HEK293 (cell line): ENCODE measurements around the gene GPR22.

Source experiments
- CTCF ChIA-PET: fragments of 350-600 bp; formaldehyde crosslinking; extraction: SDS; loops from one replicate; lab custom pipeline; 2021; ENCODE audit warnings: antibody characterized with exemption; lab: Yijun Ruan, JAX
- POLR2A ChIA-PET: fragments of 300-600 bp; formaldehyde crosslinking; extraction: SDS; loops from one replicate; lab custom pipeline; 2020; ENCODE audit warnings: antibody characterized with exemption, inconsistent platforms; lab: Yijun Ruan, JAX
- H3K27ac ChIP-seq: fragments of 200-500 bp; sonication (Bioruptor generic); 2 replicates; pipeline ENCODE4 v1.5.1; 2014; ENCODE audit warnings: low read depth, low read length, control low read depth, inconsistent platforms; ENCODE audit errors: extremely low read depth
- H3K36me3 ChIP-seq, 2 experiments: fragments of 200-500 bp in 1 of 2; sonication (Bioruptor generic) in 1 of 2; 1 replicate in 1 of 2; 2 replicates in 1 of 2; pipeline ENCODE4 v1.5.1; 2014 to 2017; ENCODE audit warnings: inconsistent platforms in 2 of 2, low read length in 2 of 2; ENCODE audit not compliant: control insufficient read depth in 2 of 2, insufficient read depth in 1 of 2
- H3K4me1 ChIP-seq: fragments of 200-500 bp; sonication (Bioruptor generic); 2 replicates; pipeline ENCODE4 v1.5.1; 2014; ENCODE audit warnings: mild to moderate bottlenecking, low read length, inconsistent platforms; ENCODE audit not compliant: control insufficient read depth, insufficient read depth
- H3K4me3 ChIP-seq: 2 replicates; pipeline ENCODE4 v1.5.1; 2011; ENCODE audit warnings: low read depth, mild to moderate bottlenecking, control low read depth, low read length, moderate library complexity
- H3K9me3 ChIP-seq: fragments of 200-500 bp; sonication (Bioruptor generic); 2 replicates; pipeline ENCODE4 v1.5.1; 2014; ENCODE audit warnings: low read depth, low read length, inconsistent platforms; ENCODE audit not compliant: control insufficient read depth, insufficient read depth
- BCL11A ChIP-seq: fragments of 450-650 bp; formaldehyde crosslinking; IDR thresholded peaks from 2 replicates; pipeline ENCODE4 v1.5.1; 2016; ENCODE audit warnings: low read depth, missing biosample characterization, missing genetic modification characterization
- GFI1B ChIP-seq: fragments of 450-650 bp; formaldehyde crosslinking; IDR thresholded peaks from 2 replicates; pipeline ENCODE4 v1.5.1; 2016; ENCODE audit warnings: missing biosample characterization, missing genetic modification characterization
- HOXA7 ChIP-seq: sonication (generic); formaldehyde crosslinking; IDR thresholded peaks from 2 replicates; pipeline ENCODE4 v1.8.1; 2022; ENCODE audit warnings: missing genetic modification reagents, borderline replicate concordance
- SP7 ChIP-seq: fragments of 450-650 bp; formaldehyde crosslinking; IDR thresholded peaks from 2 replicates; pipeline ENCODE4 v1.5.1; 2016; ENCODE audit warnings: missing biosample characterization, missing genetic modification characterization
- TRIM28 ChIP-seq: IDR thresholded peaks from 2 replicates; pipeline ENCODE4 v1.6.1; 2011; ENCODE audit warnings: low read length, control low read depth, borderline replicate concordance
- ZBTB1 ChIP-seq: fragments of 450-650 bp; formaldehyde crosslinking; IDR thresholded peaks from 2 replicates; pipeline ENCODE4 v1.5.1; 2016; ENCODE audit warnings: missing biosample characterization, missing genetic modification characterization
- ZBTB17 ChIP-seq: fragments of 450-650 bp; formaldehyde crosslinking; IDR thresholded peaks from 2 replicates; pipeline ENCODE4 v1.5.1; 2016; ENCODE audit warnings: missing biosample characterization, missing genetic modification characterization
- ZFP3 ChIP-seq: fragments of 450-650 bp; formaldehyde crosslinking; IDR thresholded peaks from 2 replicates; pipeline ENCODE4 v1.5.1; 2016; ENCODE audit warnings: low read depth, missing biosample characterization, missing genetic modification characterization
- ZNF10 ChIP-seq: fragments of 450-650 bp; formaldehyde crosslinking; IDR thresholded peaks from 2 replicates; pipeline ENCODE4 v1.5.1; 2017; ENCODE audit warnings: missing biosample characterization, missing genetic modification characterization
- ZNF169 ChIP-seq: fragments of 450-650 bp; formaldehyde crosslinking; IDR thresholded peaks from 2 replicates; pipeline ENCODE4 v1.5.1; 2016; ENCODE audit warnings: missing biosample characterization, missing genetic modification characterization
- ZNF2 ChIP-seq: fragments of 450-650 bp; formaldehyde crosslinking; IDR thresholded peaks from 2 replicates; pipeline ENCODE4 v1.5.1; 2016; ENCODE audit warnings: missing biosample characterization, missing genetic modification characterization
- ZNF23 ChIP-seq: fragments of 450-650 bp; formaldehyde crosslinking; IDR thresholded peaks from 2 replicates; pipeline ENCODE4 v1.5.1; 2016; ENCODE audit warnings: missing biosample characterization, missing genetic modification characterization, borderline replicate concordance
- ZNF48 ChIP-seq: fragments of 450-650 bp; formaldehyde crosslinking; IDR thresholded peaks from 2 replicates; pipeline ENCODE4 v1.5.1; 2016; ENCODE audit warnings: missing biosample characterization, missing genetic modification characterization
- ZNF521 ChIP-seq: fragments of 450-650 bp; formaldehyde crosslinking; IDR thresholded peaks from 2 replicates; pipeline ENCODE4 v1.5.1; 2017; ENCODE audit warnings: missing biosample characterization, mild to moderate bottlenecking, missing genetic modification characterization
- ZNF558 ChIP-seq: fragments of 450-650 bp; formaldehyde crosslinking; IDR thresholded peaks from 2 replicates; pipeline ENCODE4 v1.5.1; 2016; ENCODE audit warnings: missing biosample characterization, missing genetic modification characterization
- ZNF658 ChIP-seq: fragments of 450-650 bp; formaldehyde crosslinking; IDR thresholded peaks from 2 replicates; pipeline ENCODE4; 2016; ENCODE audit warnings: missing biosample characterization, missing genetic modification characterization
- ZNF660 ChIP-seq: fragments of 450-650 bp; IDR thresholded peaks from 2 replicates; pipeline ENCODE4 v1.5.1; 2018; ENCODE audit warnings: missing biosample characterization, mild to moderate bottlenecking, missing genetic modification characterization
- ZNF747 ChIP-seq: fragments of 450-650 bp; formaldehyde crosslinking; IDR thresholded peaks from 2 replicates; pipeline ENCODE4 v1.5.1; 2016; ENCODE audit warnings: missing biosample characterization, missing genetic modification characterization
- TF ChIP-seq, protein P1 (sequence below): fragments of 450-650 bp; IDR thresholded peaks from 2 replicates; pipeline ENCODE4 v1.5.1; 2018; ENCODE audit warnings: missing biosample characterization, missing genetic modification characterization
- TF ChIP-seq, protein P2 (sequence below): fragments of 450-650 bp; formaldehyde crosslinking; IDR thresholded peaks from 2 replicates; pipeline ENCODE4; 2016; ENCODE audit warnings: missing biosample characterization, missing genetic modification characterization
- TF ChIP-seq, protein P3 (sequence below): fragments of 450-650 bp; formaldehyde crosslinking; IDR thresholded peaks from 2 replicates; pipeline ENCODE4 v1.5.1; 2016; ENCODE audit warnings: missing biosample characterization, missing genetic modification characterization
- TF ChIP-seq, protein P4 (sequence below): fragments of 450-650 bp; formaldehyde crosslinking; IDR thresholded peaks from 2 replicates; pipeline ENCODE4 v1.5.1; 2016; ENCODE audit warnings: missing biosample characterization, missing genetic modification characterization, borderline replicate concordance
- TF ChIP-seq, protein P5 (sequence below): fragments of 450-650 bp; formaldehyde crosslinking; IDR thresholded peaks from 2 replicates; pipeline ENCODE4 v1.5.1; 2016; ENCODE audit warnings: missing biosample characterization, missing genetic modification characterization

The GPR22 gene

DNA sequence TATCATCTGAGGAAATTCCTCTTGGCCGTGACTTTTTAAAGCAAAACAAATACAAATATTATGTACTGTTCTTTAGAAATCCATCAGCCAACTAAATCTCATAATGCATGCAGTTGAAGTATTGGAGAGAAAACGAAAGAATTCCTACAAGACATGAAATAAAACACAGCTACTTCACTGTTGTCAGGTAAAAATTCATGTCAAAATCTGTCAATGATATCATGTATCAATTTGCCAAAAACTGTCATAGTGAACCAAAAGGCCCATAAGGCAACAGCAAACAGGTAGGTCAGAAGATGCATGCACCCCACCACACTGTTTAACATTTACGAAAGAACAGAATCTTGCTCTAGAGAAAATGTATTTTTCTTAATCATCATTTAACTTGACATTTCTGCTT, 2.3 kb downstream of the GPR22 start (continued):
- TF ChIP-seq ZNF10 (no peak), ZNF747 (tag by site-specific recombination) (no peak), HOXA7 (no peak), SP7 (tag by site-specific recombination) (no peak)
- TF ChIP-seq, protein P1, sequence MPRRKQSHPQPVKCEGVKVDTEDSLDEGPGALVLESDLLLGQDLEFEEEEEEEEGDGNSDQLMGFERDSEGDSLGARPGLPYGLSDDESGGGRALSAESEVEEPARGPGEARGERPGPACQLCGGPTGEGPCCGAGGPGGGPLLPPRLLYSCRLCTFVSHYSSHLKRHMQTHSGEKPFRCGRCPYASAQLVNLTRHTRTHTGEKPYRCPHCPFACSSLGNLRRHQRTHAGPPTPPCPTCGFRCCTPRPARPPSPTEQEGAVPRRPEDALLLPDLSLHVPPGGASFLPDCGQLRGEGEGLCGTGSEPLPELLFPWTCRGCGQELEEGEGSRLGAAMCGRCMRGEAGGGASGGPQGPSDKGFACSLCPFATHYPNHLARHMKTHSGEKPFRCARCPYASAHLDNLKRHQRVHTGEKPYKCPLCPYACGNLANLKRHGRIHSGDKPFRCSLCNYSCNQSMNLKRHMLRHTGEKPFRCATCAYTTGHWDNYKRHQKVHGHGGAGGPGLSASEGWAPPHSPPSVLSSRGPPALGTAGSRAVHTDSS (tag by site-specific recombination): no peak
- TF ChIP-seq, protein P2, sequence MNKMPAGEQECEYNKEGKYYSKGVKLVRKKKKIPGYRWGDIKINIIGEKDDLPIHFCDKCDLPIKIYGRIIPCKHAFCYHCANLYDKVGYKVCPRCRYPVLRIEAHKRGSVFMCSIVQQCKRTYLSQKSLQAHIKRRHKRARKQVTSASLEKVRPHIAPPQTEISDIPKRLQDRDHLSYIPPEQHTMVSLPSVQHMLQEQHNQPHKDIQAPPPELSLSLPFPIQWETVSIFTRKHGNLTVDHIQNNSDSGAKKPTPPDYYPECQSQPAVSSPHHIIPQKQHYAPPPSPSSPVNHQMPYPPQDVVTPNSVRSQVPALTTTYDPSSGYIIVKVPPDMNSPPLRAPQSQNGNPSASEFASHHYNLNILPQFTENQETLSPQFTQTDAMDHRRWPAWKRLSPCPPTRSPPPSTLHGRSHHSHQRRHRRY (tag by site-specific recombination): no peak
- TF ChIP-seq, all 188 proteins: peak for 0

DNA sequence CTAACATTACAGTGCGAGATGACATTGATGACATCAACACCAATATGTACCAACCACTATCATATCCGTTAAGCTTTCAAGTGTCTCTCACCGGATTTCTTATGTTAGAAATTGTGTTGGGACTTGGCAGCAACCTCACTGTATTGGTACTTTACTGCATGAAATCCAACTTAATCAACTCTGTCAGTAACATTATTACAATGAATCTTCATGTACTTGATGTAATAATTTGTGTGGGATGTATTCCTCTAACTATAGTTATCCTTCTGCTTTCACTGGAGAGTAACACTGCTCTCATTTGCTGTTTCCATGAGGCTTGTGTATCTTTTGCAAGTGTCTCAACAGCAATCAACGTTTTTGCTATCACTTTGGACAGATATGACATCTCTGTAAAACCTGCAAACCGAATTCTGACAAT, 4.3 kb downstream of the GPR22 start:
- no peaks in the 10 kb centered on the region for H3K36me3 ChIP-seq
- no peak overlapping the region for H3K4me3 ChIP-seq
- POLR2A ChIA-PET: no interaction called here
- H3K4me1 ChIP-seq: no peaks in the 10 kb centered on the region
- TF ChIP-seq ZNF660 (tag by site-specific recombination) (no peak), ZBTB17 (tag by site-specific recombination) (no peak), ZNF558 (tag by site-specific recombination) (no peak), ZFP3 (no peak), BCL11A (tag by site-specific recombination) (no peak), GFI1B (tag by site-specific recombination) (no peak), ZNF23 (tag by site-specific recombination) (no peak), TRIM28 (no peak), ZNF521 (tag by site-specific recombination) (no peak), ZNF658 (tag by site-specific recombination) (no peak)
- TF ChIP-seq, protein P3, sequence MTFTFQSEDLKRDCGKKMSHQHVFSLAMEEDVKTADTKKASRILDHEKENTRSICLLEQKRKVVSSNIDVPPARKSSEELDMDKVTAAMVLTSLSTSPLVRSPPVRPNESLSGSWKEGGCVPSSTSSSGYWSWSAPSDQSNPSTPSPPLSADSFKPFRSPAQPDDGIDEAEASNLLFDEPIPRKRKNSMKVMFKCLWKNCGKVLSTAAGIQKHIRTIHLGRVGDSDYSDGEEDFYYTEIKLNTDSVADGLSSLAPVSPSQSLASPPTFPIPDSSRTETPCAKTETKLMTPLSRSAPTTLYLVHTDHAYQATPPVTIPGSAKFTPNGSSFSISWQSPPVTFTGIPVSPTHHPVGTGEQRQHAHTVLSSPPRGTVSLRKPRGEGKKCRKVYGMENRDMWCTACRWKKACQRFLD (tag by site-specific recombination): no peak
- TF ChIP-seq, protein P4, sequence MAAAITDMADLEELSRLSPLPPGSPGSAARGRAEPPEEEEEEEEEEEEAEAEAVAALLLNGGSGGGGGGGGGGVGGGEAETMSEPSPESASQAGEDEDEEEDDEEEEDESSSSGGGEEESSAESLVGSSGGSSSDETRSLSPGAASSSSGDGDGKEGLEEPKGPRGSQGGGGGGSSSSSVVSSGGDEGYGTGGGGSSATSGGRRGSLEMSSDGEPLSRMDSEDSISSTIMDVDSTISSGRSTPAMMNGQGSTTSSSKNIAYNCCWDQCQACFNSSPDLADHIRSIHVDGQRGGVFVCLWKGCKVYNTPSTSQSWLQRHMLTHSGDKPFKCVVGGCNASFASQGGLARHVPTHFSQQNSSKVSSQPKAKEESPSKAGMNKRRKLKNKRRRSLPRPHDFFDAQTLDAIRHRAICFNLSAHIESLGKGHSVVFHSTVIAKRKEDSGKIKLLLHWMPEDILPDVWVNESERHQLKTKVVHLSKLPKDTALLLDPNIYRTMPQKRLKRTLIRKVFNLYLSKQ (tag by site-specific recombination): no peak
- CTCF ChIA-PET: interaction anchor here (0.6 kb wide), 1 partner anchor 758 kb away, joined by 4 read pairs; no protein-coding TSS in a partner anchor
- H3K9me3 ChIP-seq: no peaks in the 10 kb centered on the region
- no peak overlapping the region for H3K27ac ChIP-seq

DNA sequence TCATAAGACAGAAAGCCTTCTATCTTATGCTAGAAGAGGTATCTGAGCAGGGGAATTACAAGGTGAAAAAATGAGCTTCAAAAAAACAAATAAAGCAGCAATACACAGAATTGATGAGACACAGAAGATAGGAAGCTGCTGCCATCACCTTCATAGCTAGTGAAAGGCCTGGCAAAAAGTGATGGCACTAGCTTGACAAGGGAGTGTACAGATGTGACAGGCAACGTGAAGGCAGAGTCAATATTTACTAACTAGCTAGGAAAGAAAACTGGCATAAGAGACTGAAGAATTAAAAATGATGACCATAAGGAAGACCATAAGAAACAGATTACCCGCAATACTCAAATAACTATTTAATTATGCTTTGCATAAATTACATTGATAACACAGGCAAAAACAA, 9.4 kb downstream of the GPR22 start:
- no peaks in the 10 kb centered on the region for H3K36me3 ChIP-seq
- ChIA-PET CTCF (interaction anchor here (0.6 kb wide), 1 partner anchor 10 kb away, joined by 4 read pairs; no protein-coding TSS in a partner anchor), POLR2A (no interaction called here)
- H3K4me3 ChIP-seq: no peak overlapping the region
- TF ChIP-seq ZNF48 (no peak), ZBTB17 (tag by site-specific recombination) (no peak), ZBTB1 (no peak), ZNF2 (tag by site-specific recombination) (no peak), ZNF169 (tag by site-specific recombination) (no peak)
- TF ChIP-seq, protein P5, sequence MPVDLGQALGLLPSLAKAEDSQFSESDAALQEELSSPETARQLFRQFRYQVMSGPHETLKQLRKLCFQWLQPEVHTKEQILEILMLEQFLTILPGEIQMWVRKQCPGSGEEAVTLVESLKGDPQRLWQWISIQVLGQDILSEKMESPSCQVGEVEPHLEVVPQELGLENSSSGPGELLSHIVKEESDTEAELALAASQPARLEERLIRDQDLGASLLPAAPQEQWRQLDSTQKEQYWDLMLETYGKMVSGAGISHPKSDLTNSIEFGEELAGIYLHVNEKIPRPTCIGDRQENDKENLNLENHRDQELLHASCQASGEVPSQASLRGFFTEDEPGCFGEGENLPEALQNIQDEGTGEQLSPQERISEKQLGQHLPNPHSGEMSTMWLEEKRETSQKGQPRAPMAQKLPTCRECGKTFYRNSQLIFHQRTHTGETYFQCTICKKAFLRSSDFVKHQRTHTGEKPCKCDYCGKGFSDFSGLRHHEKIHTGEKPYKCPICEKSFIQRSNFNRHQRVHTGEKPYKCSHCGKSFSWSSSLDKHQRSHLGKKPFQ (tag by site-specific recombination): no peak
- H3K9me3 ChIP-seq: no peaks in the 10 kb centered on the region
- no peak overlapping the region for H3K27ac ChIP-seq
- no peaks in the 10 kb centered on the region for H3K4me1 ChIP-seq
